Fibroblast of villous mesenchyme (primary cell): ENCODE results near the gene ASPA. TPM values are rescaled to one million over a fixed set of nuclear protein-coding genes. Genes with fewer than 3 reads are reported as not detected.

Experiments
- DNase-seq: peaks from one replicate; pipeline ENCODE4 v3.0.0-alpha.2; 2010; ENCODE audit warnings: low read depth
- H3K4me3 ChIP-seq: 2 replicates; pipeline ENCODE4 v1.5.1; 2011; ENCODE audit warnings: low read depth, mild to moderate bottlenecking, low read length
- CTCF ChIP-seq: IDR thresholded peaks from 2 replicates; pipeline ENCODE4 v1.5.1; 2012; ENCODE audit warnings: low read depth, mild to moderate bottlenecking, low read length; ENCODE audit not compliant: insufficient read depth
- total RNA-seq: library from RNA; depleted of rRNA; stranded (reverse); fragments of >200 nt; gene quantifications from 2 replicates; pipeline ENCODE4 v1.2.3, GENCODE V29; 2012

Gene ASPA
- total RNA-seq, 1 donor = under 0.01 TPM

GRCh38 chr17:3485481-3486068 lies 9.8 kb downstream of the ASPA start:
- DNase-seq = no peak
- H3K4me3 ChIP-seq = no peak overlapping the region
- no peak for TF ChIP-seq CTCF

GRCh38 chr17:3497101-3497500 lies 21.3 kb downstream of the ASPA start:
- no peak overlapping the region for H3K4me3 ChIP-seq
- TF ChIP-seq CTCF = no peak
- no peak for DNase-seq

GRCh38 chr17:3501344-3501743 lies 25.5 kb downstream of the ASPA start:
- H3K4me3 ChIP-seq = no peak overlapping the region
- no peak for TF ChIP-seq CTCF
- DNase-seq = peak; percentile 25

GRCh38 chr17:3502466-3502865 lies 26.7 kb downstream of the ASPA start:
- no peak overlapping the region for H3K4me3 ChIP-seq
- peak; percentile 20 for DNase-seq
- TF ChIP-seq CTCF = no peak

GRCh38 chr17:3503285-3503684 lies 27.5 kb downstream of the ASPA start:
- no peak for DNase-seq
- H3K4me3 ChIP-seq = no peak overlapping the region
- TF ChIP-seq CTCF = no peak

GRCh38 chr17:3505008-3505407 lies 29.2 kb downstream of the ASPA start:
- no peak for DNase-seq
- TF ChIP-seq CTCF = no peak

GRCh38 chr17:3506054-3506453 lies 30.3 kb downstream of the ASPA start:
- H3K4me3 ChIP-seq = no peak overlapping the region
- DNase-seq = no peak
- no peak for TF ChIP-seq CTCF

More at GRCh38 chr17:3505008-3505407, 29.2 kb downstream of the ASPA start:
- H3K4me3 ChIP-seq = no peak overlapping the region
